Upper lobe of right lung (tissue), 1 donor: ENCODE measurements around the gene LAMB3. TPM values are rescaled to one million over a fixed set of nuclear protein-coding genes. Genes with fewer than 3 reads are reported as not detected.

Experiments
- ATAC-seq: fragments of 200-7000 bp; cut with Tn5 transposase; one replicate; pipeline ENCODE4 v1.9.1; 2020; ENCODE audit warnings: mild to moderate bottlenecking, moderate library complexity
- DNase-seq: peaks from one replicate; pipeline ENCODE4 v3.0.0-alpha.2; 2020
- H3K27ac ChIP-seq: fragments of 200-600 bp; one replicate; pipeline ENCODE4 v1.8.0; 2022
- H3K27me3 ChIP-seq: fragments of 200-600 bp; one replicate; pipeline ENCODE4 v1.8.0; 2022; ENCODE audit warnings: mild to moderate bottlenecking
- H3K36me3 ChIP-seq: fragments of 200-600 bp; one replicate; pipeline ENCODE4 v1.8.0; 2022
- H3K4me1 ChIP-seq: fragments of 200-600 bp; one replicate; pipeline ENCODE4 v1.8.0; 2022
- H3K4me3 ChIP-seq: fragments of 200-600 bp; one replicate; pipeline ENCODE4 v1.8.0; 2022; ENCODE audit warnings: mild to moderate bottlenecking
- H3K9me3 ChIP-seq: fragments of 200-600 bp; one replicate; pipeline ENCODE4 v1.8.0; 2022
- CTCF ChIP-seq: fragments of 200-600 bp; IDR thresholded peaks from one replicate; pipeline ENCODE4 v1.8.0; 2022; ENCODE audit warnings: antibody characterized with exemption
- intact Hi-C: fragments of 100-400 bp; cut with DNase I; formaldehyde crosslinking; loops from one replicate; pipeline ENCODE4 v1.11.0; 2022
- total RNA-seq: library from RNA; stranded (reverse); fragmentation: NEBNext Ultra II Directional; extraction: Animal tissue kit (Norgen Biotek cat#: 25700); gene quantifications from one replicate; pipeline ENCODE4 v1.2.1, GENCODE V29; 2021
- donor health status: DM: no; HTN: yes; CAD: no; lungs with severe emphysema.

LAMB3 gene
- total RNA-seq, 1 donor from 2014 or later = 83.3 TPM

DNA sequence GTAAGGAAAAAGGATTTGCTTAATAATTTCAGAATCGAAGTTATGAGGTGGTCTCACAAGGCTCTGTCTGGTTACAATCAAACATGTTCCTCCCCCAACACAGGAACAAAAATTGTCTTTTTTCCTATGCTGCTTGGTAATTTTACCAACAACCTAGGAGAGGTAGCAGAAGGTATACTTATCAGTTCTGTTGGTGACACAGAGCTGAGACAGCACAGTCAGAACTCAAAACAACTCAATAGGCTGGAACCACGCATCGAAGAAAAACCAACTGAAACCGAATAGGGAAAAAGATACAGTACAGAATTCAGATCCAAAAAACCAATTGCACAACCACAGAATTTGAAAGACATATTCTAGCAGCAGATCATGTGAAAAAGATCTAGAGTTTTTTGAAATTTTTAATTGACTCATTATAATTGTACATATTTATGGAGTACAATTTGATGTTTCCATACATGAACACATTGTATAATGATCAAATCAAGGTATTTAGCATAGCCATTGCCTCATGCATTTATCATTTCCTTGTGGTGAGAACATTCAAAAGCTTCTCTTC lies 26.8 kb upstream of the LAMB3 start:
- no peaks in the 10 kb centered on the region for H3K9me3 ChIP-seq
- no peak for TF ChIP-seq CTCF

DNA sequence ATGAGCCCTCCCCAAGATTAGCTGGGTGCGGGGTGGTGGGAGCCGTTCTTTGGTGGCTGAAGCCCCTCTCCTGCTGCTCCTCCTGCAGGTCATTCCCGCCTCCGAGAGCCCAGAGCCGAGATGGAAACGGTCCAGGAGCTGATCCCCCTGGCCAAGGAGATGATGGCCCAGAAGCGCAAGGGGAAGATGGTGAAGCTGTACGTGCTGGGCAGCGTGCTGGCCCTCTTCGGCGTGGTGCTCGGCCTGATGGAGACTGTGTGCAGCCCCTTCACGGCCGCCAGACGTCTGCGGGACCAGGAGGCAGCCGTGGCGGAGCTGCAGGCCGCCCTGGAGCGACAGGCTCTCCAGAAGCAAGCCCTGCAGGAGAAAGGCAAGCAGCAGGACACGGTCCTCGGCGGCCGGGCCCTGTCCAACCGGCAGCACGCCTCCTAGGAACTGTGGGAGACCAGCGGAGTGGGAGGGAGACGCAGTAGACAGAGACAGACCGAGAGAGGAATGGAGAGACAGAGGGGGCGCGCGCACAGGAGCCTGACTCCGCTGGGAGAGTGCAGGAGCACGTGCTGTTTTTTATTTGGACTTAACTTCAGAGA lies 23.4 kb upstream of the LAMB3 start:
- no peaks in the 10 kb centered on the region for H3K36me3 ChIP-seq
- peak overlapping the region; percentile 55 for H3K4me3 ChIP-seq
- H3K9me3 ChIP-seq = no peaks in the 10 kb centered on the region
- H3K27me3 ChIP-seq = no peaks in the 10 kb centered on the region
- peaks cover 21% of the 10 kb centered on the region for H3K4me1 ChIP-seq
- intact Hi-C loops = no loop called here
- DNase-seq (peak; percentile 69), ATAC-seq (peak; percentile 59)
- TF ChIP-seq CTCF = no peak
- peak overlapping the region; percentile 38 for H3K27ac ChIP-seq

More for the DNA sequence above, 26.8 kb upstream of the LAMB3 start:
- intact Hi-C loops = no loop called here
- Histone ChIP-seq H3K27ac (no peak overlapping the region), H3K27me3 (peaks cover 5% of the 10 kb centered on the region), H3K4me3 (no peak overlapping the region), H3K36me3 (no peaks in the 10 kb centered on the region), H3K4me1 (peaks cover 10% of the 10 kb centered on the region)
- ATAC-seq (no peak), DNase-seq (no peak)

GRCh38 chr1:209674957-209675564 lies 22.8 kb upstream of the LAMB3 start, which contains the start of gene G0S2:
Gene G0S2 (plus strand): TSS chr1:209675412. CDS start chr1:209675685, 273 bp downstream.
- H3K27ac ChIP-seq = peak within 1 kb of the TSS; percentile 55
- H3K4me3 ChIP-seq = peak within 1 kb of the TSS; percentile 55
- H3K36me3 ChIP-seq = no peaks in the 10 kb centered on the region
- H3K27me3 ChIP-seq = no peaks in the 10 kb centered on the region
- intact Hi-C loops = no loop called here
- H3K4me1 ChIP-seq = peaks cover 21% of the 10 kb centered on the region
- TF ChIP-seq CTCF = no peak
- DNase-seq = peak; percentile 82
- ATAC-seq = peak; percentile 83
- no peaks in the 10 kb centered on the region for H3K9me3 ChIP-seq

DNA sequence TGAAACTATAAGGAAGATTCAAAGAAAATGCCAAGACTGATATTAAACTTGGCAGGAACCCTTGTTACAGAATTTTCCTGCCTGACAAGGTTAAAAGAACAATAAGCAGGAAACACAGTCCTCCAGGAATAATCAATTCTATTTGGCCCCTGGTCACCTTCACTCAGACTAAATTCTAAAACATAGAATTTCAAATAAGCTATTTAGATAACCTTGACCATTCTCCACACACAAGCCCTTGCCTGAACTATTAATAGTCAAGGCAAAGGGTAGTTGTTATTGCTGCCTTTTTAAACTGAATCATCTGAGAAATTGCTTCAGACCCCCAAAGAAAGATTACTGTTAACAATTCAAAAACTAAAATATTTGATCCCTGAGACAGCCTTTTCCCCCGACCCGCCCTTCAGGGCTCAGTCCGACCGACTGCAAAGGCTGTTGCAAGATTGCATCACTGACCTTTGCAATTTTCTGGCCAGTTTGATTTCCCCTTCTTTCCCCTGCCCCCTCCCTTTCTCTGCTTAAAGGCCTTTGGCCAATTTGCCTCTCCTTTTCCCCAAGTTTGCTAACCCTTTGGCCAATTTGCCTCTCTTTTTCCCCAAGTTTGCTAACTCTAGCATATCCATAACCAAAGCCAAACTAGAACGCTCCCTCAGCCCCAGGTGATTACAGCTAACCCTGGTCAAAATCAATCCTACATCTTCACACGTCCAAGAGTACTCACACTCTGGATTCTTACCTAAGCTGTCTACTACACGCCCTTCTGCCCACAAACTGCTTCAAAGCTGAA lies 21.6 kb upstream of the LAMB3 start:
- Histone ChIP-seq H3K27me3 (no peaks in the 10 kb centered on the region), H3K27ac (peak overlapping the region; percentile 55), H3K4me3 (no peak overlapping the region), H3K36me3 (no peaks in the 10 kb centered on the region), H3K9me3 (no peaks in the 10 kb centered on the region), H3K4me1 (peaks cover 21% of the 10 kb centered on the region)
- TF ChIP-seq CTCF = no peak
- no peak for DNase-seq
- ATAC-seq = peak; percentile 51
- intact Hi-C loops = no loop called here

GRCh38 chr1:209672705-209673630 lies 20.7 kb upstream of the LAMB3 start:
- Histone ChIP-seq H3K4me3 (no peak overlapping the region), H3K27me3 (no peaks in the 10 kb centered on the region), H3K9me3 (no peaks in the 10 kb centered on the region), H3K27ac (peak overlapping the region; percentile 18), H3K36me3 (no peaks in the 10 kb centered on the region), H3K4me1 (peaks cover 21% of the 10 kb centered on the region)
- DNase-seq (no peak), ATAC-seq (peak; percentile 28)
- TF ChIP-seq CTCF = no peak
- intact Hi-C loops = no loop called here
